MM.1S (cell line): ENCODE data around the gene GLB1L2.

Experiments used
- DNase-seq: peaks from one replicate; pipeline ENCODE4 v3.0.0-alpha.2; 2015
- H2AFZ ChIP-seq: fragments of 300-600 bp; sonication (generic); 2 replicates; pipeline ENCODE4 v1.6.0; 2016; ENCODE audit warnings: antibody characterized with exemption, low read length
- H3F3A ChIP-seq: fragments of 300-600 bp; sonication (generic); 2 replicates; pipeline ENCODE4 v1.6.1; 2016; ENCODE audit warnings: mild to moderate bottlenecking, antibody characterized with exemption, low read length, moderate library complexity, mixed read lengths; ENCODE audit not compliant: insufficient read depth
- H3K27ac ChIP-seq: fragments of 300-600 bp; sonication (generic); 2 replicates; pipeline ENCODE4 v1.5.1; 2016; ENCODE audit warnings: mild to moderate bottlenecking, low read length
- H3K27me3 ChIP-seq: fragments of 300-600 bp; sonication (generic); replicated peaks from 2 replicates; pipeline ENCODE4 v1.6.0; 2016; ENCODE audit warnings: low read length; ENCODE audit not compliant: insufficient read depth
- H3K36me3 ChIP-seq: fragments of 300-600 bp; sonication (generic); replicated peaks from 2 replicates; pipeline ENCODE4 v1.6.1; 2016; ENCODE audit warnings: mild to moderate bottlenecking, low read length, mixed read lengths; ENCODE audit not compliant: insufficient read depth
- H3K4me1 ChIP-seq: fragments of 300-600 bp; sonication (generic); 2 replicates; pipeline ENCODE4 v1.6.1; 2016; ENCODE audit warnings: low read length, mixed read lengths
- H3K4me2 ChIP-seq: fragments of 300-600 bp; sonication (generic); 2 replicates; pipeline ENCODE4 v1.6.0; 2016; ENCODE audit warnings: low read depth, low read length
- H3K4me3 ChIP-seq: fragments of 300-600 bp; sonication (generic); 2 replicates; pipeline ENCODE4 v1.5.1; 2016; ENCODE audit warnings: low read length, mixed read lengths
- H3K79me2 ChIP-seq: fragments of 300-600 bp; sonication (generic); 2 replicates; pipeline ENCODE4 v1.6.1; 2016; ENCODE audit warnings: mixed run types, low read length, mixed read lengths
- H3K9ac ChIP-seq: fragments of 300-600 bp; sonication (generic); 2 replicates; pipeline ENCODE4 v1.6.1; 2016; ENCODE audit warnings: low read length, mixed read lengths
- H3K9me2 ChIP-seq: fragments of 300-600 bp; sonication (generic); replicated peaks from 2 replicates; pipeline ENCODE4 v1.6.1; 2016; ENCODE audit warnings: mild to moderate bottlenecking, low read length, mixed read lengths; ENCODE audit not compliant: insufficient read depth
- H3K9me3 ChIP-seq: fragments of 300-600 bp; sonication (generic); replicated peaks from 2 replicates; pipeline ENCODE4 v1.6.1; 2016; ENCODE audit warnings: mild to moderate bottlenecking, low read length, mixed read lengths; ENCODE audit not compliant: insufficient read depth
- H4K20me1 ChIP-seq: fragments of 300-600 bp; sonication (generic); 2 replicates; pipeline ENCODE4 v1.6.1; 2016; ENCODE audit warnings: mild to moderate bottlenecking, low read length, moderate library complexity, mixed read lengths; ENCODE audit not compliant: insufficient read depth
- EZH2 ChIP-seq: fragments of 300-600 bp; sonication (generic); optimal IDR thresholded peaks from 2 replicates; pipeline ENCODE3; 2017; ENCODE audit warnings: low read depth, mild to moderate bottlenecking, antibody characterized with exemption, low read length, mixed read lengths
- EZH2phosphoT487 ChIP-seq: fragments of 300-600 bp; sonication (generic); IDR thresholded peaks from 2 replicates; pipeline ENCODE4 v1.6.1; 2018; ENCODE audit warnings: antibody characterized with exemption, low read length
- TF ChIP-seq, protein P1 (sequence below): fragments of 300-600 bp; sonication (generic); IDR thresholded peaks from 2 replicates; pipeline ENCODE4 v1.5.1; 2016; ENCODE audit warnings: antibody characterized with exemption, low read length, mixed read lengths

Gene GLB1L2

DNA sequence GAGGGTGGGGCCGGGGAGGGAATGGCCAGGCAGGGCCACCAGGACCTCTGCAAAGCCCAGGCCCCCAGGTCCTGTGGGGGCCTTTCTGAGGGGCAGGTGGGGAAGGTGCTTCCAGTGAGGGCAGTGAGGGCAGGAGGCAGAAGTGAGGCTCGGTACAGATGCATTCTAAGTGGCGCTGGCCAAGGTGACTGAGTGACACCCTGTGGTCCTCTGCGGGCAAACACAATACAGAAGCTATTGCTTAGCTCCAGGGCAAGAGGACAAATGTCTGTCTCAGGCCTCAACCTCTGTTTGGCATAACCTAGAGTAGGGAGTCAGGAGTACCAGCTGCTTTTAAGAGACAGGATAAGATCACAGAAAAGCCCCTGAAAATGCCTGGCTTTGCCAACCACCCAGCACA is 49.0 kb downstream of the GLB1L2 start:
- Histone ChIP-seq H2AFZ (no peak overlapping the region), H3K9ac (no peak overlapping the region), H3F3A (no peaks in the 10 kb centered on the region), H3K4me1 (no peaks in the 10 kb centered on the region), H3K9me2 (no peaks in the 10 kb centered on the region), H3K79me2 (no peaks in the 10 kb centered on the region), H3K36me3 (no peaks in the 10 kb centered on the region), H3K4me3 (no peak overlapping the region), H3K9me3 (no peaks in the 10 kb centered on the region), H3K4me2 (no peak overlapping the region), H3K27ac (no peak overlapping the region), H3K27me3 (no peaks in the 10 kb centered on the region), H4K20me1 (no peaks in the 10 kb centered on the region)
- TF ChIP-seq, protein P1, sequence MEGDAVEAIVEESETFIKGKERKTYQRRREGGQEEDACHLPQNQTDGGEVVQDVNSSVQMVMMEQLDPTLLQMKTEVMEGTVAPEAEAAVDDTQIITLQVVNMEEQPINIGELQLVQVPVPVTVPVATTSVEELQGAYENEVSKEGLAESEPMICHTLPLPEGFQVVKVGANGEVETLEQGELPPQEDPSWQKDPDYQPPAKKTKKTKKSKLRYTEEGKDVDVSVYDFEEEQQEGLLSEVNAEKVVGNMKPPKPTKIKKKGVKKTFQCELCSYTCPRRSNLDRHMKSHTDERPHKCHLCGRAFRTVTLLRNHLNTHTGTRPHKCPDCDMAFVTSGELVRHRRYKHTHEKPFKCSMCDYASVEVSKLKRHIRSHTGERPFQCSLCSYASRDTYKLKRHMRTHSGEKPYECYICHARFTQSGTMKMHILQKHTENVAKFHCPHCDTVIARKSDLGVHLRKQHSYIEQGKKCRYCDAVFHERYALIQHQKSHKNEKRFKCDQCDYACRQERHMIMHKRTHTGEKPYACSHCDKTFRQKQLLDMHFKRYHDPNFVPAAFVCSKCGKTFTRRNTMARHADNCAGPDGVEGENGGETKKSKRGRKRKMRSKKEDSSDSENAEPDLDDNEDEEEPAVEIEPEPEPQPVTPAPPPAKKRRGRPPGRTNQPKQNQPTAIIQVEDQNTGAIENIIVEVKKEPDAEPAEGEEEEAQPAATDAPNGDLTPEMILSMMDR, result no peak
- TF ChIP-seq EZH2 (no peak), EZH2phosphoT487 (no peak)
- no peak for DNase-seq

DNA sequence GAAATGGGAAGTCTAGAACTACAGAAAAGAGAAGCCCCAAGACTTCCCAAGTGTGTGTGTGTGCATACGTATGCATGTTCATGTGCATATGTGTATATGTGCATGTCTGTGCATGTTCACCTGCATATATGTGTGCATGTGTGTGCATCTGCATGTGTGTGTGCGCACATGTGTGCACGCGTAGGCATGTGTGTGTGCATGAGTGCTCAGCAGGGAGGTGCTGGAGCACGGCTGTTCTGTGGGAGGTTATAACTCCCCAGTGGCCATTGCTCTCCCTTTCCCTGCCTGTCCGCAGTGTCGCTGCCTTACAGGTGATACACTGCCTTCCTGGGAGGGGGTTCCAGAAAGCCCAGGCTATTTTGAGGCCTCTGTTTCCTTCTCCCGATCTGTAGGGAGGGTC is 50.5 kb downstream of the GLB1L2 start:
- no peaks in the 10 kb centered on the region for H3K36me3 ChIP-seq
- H3K27me3 ChIP-seq, result no peaks in the 10 kb centered on the region
- H3K9me3 ChIP-seq, result no peaks in the 10 kb centered on the region
- no peaks in the 10 kb centered on the region for H3K9me2 ChIP-seq
- no peaks in the 10 kb centered on the region for H3K4me1 ChIP-seq
- no peaks in the 10 kb centered on the region for H3K79me2 ChIP-seq
- no peak overlapping the region for H2AFZ ChIP-seq
- H3K27ac ChIP-seq, result no peak overlapping the region
- no peaks in the 10 kb centered on the region for H4K20me1 ChIP-seq
- no peak overlapping the region for H3K9ac ChIP-seq
- no peak overlapping the region for H3K4me3 ChIP-seq
- H3F3A ChIP-seq, result no peaks in the 10 kb centered on the region
- TF ChIP-seq EZH2phosphoT487, result no peak
- no peak for DNase-seq
- H3K4me2 ChIP-seq, result no peak overlapping the region

DNA sequence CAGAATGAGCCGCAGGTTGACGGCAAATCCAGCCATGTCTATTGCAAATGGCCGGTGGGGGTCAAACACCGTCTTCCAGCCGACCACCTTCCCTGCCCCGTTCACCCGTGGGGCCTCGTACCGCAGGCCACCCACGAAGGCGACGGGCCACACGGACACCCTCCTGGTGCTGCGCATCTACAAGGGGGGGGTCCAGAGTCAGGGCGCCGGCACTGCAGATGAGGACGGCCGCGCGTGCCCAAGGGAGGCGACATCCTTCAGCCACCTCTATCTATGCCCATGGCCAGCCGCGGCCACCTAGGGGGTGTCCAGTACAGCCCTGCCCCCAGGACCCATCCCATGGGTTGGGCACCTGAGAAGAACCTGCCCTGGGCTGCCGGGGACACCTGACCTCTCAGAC is 51.0 kb downstream of the GLB1L2 start:
- Histone ChIP-seq H3F3A (no peaks in the 10 kb centered on the region), H3K27ac (no peak overlapping the region), H2AFZ (no peak overlapping the region), H3K4me1 (no peaks in the 10 kb centered on the region), H3K4me3 (no peak overlapping the region), H3K36me3 (no peaks in the 10 kb centered on the region), H3K9me2 (no peaks in the 10 kb centered on the region), H3K4me2 (no peak overlapping the region), H4K20me1 (no peaks in the 10 kb centered on the region), H3K27me3 (no peaks in the 10 kb centered on the region), H3K9ac (no peak overlapping the region), H3K9me3 (no peaks in the 10 kb centered on the region), H3K79me2 (no peaks in the 10 kb centered on the region)
- TF ChIP-seq EZH2phosphoT487, result no peak
- no peak for TF ChIP-seq EZH2
- TF ChIP-seq, protein P1, result no peak
- DNase-seq, result no peak

DNA sequence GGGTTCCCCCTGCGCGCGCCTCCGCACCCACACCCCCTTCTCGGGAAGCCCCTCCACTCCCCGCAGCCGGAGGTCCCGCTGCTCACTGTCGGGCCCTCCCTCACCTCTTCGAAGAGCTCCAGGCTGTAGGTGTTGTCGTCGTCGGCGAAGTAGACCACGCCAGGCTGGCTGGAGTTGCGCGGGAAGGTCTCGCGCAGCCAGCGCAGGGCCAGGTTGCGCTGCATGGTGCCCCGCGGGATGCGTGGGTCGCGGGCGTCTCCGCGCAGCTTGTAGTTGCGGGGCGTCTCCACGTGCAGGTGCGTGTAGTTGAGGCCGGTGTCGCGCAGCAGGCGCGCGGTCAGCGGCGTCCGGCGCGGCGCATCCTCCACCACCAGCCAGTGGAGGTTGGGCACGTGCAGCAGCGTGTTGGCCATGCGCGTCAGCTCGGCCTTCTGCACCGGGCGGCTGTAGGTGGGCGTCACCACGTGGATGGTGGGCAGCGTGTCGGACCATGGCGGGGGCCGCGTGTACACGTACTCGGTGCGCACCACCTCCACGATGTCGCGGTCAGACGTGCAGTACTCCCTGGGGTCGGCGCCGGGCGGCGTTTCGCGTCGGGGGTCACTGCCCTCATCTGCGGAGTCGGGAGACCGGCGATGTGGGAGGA is 51.9 kb downstream of the GLB1L2 start:
- Histone ChIP-seq H2AFZ (no peak overlapping the region), H3K79me2 (no peaks in the 10 kb centered on the region), H3K4me1 (no peaks in the 10 kb centered on the region), H4K20me1 (no peaks in the 10 kb centered on the region), H3K9me2 (no peaks in the 10 kb centered on the region), H3K4me2 (no peak overlapping the region), H3F3A (no peaks in the 10 kb centered on the region), H3K27ac (no peak overlapping the region), H3K9ac (no peak overlapping the region), H3K4me3 (no peak overlapping the region), H3K9me3 (no peaks in the 10 kb centered on the region), H3K27me3 (no peaks in the 10 kb centered on the region), H3K36me3 (no peaks in the 10 kb centered on the region)
- no peak for DNase-seq
- TF ChIP-seq EZH2 (no peak), EZH2phosphoT487 (no peak)
- TF ChIP-seq, protein P1, result no peak
